IPS DF 19.7 (cell line): ENCODE results near the gene DHTKD1.
"Not testable (repeated sequence)": the region's sequence is repeated elsewhere in the genome, so short reads cannot be mapped to it uniquely, and the experiment has no call there.

ENCODE experiments used
- DNase-seq: peaks from one replicate; pipeline ENCODE4 v3.0.0-alpha.2; 2013; ENCODE audit warnings: low read depth, low spot score

Gene DHTKD1

DNA sequence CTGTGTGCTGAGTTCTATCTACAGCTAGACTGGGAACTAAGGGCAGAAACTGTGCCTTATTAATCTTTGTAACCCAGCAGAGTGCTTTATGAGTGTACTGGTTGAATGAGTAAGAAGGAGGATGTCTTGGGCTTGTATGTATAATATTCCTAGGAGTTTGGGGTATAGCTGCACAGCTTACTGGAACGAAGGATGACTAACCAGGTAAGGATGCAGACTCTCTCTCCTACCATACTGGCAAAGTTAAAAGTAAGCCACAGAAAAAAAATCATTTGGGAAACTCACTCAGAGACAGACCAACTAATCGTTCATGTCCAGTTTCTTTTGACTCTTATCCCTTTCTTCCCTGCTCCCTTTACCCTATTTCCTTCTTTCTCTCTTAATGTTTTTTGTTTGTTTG lies 1.4 kb upstream of the DHTKD1 start:
- DNase-seq, result no peak

DNA sequence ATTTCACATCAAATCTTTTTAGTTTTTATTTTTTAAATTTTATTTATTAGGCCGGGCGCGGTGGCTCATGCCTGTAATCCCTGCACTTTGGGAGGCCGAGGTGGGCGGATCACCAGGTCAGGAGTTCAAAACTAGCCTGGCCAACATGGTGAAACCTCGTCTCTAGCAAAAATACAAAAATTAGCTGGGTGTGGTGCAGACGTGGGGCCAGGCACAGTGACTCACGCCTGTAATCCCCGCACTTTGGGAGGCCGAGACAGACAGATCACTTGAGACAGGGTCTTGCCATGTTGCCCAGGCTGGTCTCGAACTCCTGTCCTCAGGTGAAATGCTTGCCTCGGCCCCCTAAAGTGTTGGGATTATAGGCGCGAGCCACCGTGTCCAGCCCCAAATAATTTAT lies 2.7 kb downstream of the DHTKD1 start:
- DNase-seq, result not testable (repeated sequence)

DNA sequence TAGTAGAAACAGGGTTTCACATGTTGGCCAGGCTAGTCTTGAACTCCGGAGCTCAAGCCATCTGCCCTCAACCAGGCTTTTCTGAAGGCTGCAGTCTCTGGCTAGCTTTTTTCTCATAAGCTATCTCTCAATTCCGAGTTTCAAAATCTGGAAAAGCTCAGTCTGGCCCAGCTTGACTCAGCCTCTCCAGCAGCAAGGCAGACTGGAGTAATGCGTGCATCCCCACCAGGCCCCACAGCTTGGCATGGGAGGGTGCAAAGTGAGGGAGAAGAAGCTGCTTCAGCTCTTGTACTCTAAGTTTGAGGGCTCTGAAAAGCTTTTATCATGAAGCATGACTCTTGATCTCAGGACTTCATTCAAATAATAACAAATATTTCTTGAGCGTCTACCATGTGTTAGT lies 4.8 kb downstream of the DHTKD1 start:
- DNase-seq, result no peak

DNA sequence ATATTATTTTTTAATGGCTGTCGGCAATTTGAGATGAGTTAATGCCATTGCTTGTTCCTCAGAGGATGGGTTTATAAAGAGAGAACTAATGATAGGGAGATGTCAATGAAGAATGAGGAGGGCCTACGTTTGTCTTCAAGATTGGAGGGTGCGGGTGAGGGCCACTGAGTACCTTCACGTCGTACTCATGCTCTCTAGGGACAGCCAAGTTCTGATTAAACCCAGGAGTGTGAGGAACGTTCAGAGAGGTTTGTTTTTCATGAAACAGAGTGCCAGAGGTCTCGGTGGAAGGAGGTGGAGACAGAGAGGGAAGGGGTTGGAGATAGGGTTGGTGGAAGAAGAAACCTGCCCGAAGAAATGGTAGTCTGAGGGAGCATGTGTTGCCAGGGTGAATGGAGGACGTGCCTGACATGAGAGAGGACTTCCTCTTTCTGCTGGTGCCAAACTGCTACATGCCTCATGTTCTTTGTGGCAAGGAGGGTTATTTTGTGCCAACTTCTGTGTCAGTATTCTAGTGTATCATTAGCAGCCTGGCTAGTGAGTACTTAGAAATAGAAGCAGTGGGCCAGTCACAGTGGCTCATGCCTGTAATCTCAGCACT lies 8.9 kb downstream of the DHTKD1 start:
- no peak for DNase-seq

DNA sequence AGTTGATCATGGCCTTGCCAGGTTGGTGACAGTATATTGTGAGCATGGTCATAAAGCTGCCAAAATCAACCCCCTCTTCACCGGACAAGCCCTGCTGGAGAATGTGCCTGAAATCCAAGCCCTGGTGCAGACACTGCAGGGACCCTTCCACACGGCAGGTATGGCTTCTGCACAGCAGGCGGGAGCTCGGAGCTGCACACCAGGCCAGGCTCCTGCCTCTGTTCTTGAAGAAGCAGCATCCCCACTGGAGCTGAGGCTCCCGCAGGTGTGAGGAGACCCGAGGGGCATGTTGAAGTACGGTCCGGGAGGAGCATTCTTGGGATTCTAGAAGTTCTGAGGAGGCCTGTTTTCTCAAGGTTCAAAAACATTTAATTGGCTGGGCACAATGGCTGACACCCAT lies 12.7 kb downstream of the DHTKD1 start:
- DNase-seq, result no peak

DNA sequence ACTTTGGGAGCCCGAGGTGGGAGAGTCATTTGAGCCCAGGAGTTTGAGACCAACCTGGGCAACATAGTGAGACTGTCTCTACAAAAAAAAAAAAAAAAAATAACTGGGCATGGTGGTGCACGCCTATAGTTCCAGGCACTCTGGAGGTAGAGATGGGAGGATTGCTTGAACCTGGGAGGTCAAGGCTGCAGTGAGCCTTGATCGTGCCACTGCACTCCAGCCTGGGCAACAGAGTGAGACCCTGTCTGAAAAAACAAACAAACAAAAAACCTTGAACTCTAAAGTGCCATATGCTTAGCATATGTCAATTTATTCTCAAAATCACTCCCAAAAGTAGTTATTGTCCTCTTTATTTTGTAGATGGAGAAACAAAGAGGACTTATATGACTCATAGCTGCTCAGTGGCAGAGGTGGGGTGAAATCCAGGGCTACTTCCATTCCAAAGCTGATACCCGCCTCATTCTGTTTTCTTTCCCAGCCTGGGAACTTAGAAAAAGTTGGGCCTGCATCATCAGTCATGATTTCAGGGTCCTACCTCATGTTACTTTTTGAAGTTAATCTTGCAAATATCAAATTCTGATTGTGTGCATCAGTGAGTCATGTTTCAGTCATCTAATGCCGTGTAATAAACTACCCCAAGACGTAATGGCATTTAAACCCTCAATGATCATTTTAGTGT lies 13.3 kb downstream of the DHTKD1 start:
- DNase-seq, result no peak

DNA sequence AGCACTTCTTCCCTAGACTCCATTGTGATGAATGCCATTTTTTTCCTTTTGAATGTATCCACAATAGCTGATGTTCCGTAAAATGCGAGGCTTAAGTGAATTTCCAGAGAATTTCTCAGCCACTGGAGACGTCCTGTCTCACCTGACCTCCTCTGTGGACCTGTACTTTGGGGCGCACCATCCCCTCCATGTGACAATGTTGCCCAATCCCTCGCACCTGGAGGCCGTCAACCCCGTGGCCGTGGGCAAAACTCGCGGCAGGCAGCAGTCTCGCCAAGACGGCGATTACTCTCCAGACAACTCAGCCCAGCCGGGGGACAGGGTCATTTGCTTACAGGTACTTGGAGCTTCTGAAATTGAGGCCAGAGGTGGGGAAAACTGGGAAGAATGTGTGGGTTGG lies 20.2 kb downstream of the DHTKD1 start:
- DNase-seq, result no peak

DNA sequence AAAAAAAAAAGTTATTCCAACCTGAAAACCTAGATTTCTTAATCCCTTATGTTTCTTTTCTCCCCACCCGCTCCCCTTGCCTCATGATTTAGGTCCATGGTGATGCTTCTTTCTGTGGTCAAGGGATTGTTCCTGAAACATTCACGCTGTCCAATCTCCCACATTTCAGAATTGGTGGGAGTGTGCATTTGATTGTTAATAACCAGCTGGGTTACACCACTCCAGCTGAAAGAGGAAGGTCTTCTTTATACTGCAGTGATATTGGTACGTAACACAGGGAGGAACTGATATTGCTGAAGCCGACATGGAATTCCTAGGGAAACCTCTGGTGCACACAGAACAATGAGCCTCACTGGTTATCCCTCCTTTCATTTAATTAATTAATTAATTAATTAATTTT lies 22.7 kb downstream of the DHTKD1 start:
- no peak for DNase-seq

DNA sequence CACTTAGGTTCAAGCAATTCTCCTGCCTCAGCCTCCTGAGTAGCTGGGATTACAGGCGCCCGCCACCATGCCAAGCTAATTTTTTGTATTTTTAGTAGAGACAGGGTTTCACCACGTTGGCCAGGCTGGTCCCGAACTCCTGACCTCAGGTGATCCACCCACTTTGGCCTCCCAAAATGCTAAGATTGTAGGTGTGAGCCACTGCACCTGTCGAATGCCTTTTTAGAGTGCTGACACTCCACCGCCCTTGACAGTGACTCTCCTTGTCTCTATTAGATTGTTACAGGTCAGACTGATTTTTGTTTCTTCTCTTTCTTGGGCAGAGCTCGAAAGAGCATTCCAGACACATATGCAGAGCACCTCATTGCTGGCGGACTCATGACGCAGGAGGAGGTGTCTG lies 28.6 kb downstream of the DHTKD1 start:
- DNase-seq, result not testable (repeated sequence)

DNA sequence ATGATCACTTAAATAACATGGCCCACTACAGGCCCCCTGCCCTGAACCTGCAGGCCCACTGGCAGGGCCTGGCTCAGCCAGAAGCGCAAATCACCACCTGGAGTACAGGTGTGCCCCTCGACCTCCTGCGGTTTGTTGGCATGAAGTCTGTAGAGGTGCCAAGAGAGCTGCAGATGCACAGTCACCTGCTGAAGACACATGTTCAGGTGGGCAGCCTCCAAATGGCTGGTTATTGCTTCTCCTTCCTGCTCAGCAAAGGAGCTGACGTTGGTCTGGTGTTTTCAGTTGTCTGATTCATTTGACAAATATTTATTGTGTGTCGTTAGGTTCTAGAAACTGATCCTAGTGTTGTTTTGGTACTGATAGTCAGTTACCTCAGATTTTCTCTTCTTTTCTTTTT lies 29.0 kb downstream of the DHTKD1 start:
- DNase-seq, result no peak

DNA sequence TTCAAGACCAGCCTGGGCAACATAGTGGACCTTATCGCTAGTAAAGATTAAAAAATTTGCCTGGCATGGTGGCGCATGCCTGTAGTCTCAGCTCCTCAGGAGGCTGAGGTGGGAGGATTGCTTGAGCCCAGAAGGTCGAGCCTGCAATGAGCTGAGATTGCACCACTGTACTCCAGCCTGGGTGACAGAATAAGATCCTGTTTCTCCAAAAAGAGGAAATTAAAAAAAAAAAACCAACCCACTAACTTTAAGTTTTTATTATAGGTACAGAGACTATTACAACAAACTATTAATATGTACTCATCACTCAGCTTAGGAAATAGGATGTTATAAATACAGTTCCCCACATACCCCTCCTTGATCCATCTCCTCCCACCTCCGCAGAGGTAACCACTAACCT lies 30.2 kb downstream of the DHTKD1 start:
- DNase-seq, result no peak

DNA sequence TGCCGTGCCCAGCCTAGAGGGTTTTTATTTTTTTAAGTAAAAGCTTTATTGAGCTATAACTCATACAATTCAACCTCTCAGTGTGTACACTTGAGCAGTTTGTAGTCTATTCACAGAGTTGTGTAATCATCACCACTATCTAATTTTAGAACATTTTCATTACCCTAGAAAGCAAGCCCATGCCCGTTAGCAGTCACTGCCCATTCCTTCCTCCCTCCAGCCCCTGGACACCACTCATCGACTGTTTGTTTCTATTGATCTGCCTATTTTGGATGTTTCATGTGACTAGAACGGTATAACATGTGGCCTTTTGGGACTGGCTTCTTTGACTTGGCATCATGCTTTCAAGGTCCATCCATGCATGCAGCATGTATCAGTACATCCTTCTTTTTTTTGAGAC lies 35.0 kb downstream of the DHTKD1 start:
- DNase-seq, result no peak

DNA sequence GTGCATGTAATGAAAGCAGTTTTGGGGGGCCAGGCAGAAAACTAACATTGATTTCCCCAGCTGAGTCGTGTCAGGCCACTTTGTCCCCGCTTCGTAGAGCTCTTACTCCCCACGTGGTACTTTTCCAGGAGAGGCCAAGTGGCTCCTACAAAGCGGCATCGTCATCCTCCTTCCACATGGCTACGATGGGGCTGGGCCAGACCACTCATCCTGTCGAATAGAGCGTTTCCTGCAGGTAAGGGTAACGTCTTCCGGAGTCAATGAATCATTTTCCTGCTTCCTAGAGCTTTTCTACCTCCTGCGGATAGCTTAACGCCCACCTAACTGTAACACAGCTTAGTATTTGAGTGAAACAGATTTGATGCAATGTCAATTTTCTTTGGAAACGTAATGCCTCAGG lies 39.0 kb downstream of the DHTKD1 start:
- no peak for DNase-seq

DNA sequence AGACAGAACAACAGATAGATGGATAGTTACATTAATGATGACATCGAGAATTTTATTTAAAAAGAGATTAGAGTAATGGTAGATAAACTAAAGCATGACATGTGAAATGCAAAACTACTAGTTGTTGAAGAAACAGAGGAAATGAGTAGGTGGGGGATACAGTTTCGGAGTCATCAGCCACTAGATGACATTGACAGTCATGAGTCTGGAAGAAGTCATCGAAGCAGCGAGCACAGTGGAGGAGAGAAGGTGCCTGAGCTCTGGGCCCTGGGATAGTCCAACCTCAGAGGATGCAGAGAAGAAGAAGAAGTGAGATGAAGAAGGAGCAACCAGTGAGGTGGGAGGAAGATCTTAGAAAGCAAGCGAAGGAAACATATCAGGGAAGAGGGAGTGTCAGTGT lies 40.5 kb downstream of the DHTKD1 start:
- DNase-seq, result no peak

DNA sequence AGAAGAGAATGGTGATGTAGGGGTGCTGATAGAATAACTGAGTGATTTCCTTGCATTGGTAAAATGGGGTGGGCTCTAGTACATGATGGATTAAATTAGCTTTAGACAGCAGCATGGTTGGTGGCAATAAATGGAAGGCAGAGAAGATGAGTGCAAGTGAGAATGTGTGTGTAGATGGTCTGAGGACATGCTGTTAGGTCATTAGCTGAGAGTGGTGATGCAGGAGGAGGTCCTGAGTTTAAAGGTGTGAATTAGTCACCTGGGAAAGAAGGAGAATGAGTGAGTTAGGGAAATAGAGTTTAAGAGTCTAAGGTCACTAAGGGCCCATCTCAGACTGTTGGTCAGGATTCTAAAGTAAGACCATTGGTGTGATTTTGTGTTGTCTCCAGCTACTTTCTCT lies 42.8 kb downstream of the DHTKD1 start:
- no peak for DNase-seq

DNA sequence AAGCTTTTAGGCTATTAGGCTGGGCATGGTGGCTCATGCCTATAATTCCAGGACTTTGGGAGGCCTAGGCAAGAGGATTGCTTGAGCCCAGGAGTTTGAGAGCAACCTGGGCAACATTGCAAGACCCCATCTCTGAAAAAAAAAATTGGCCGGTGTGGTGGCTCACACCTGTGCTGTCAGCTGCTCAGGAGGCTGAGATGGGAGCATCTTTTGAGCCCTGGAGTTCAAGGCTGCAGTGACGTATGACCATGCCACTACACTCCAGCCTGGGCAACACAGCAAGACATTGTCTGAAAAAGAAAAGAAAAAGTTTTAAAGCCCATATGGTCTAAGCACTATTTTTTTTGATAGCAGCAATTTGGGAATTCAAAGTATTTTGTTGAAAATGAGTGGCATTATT lies 44.9 kb downstream of the DHTKD1 start:
- DNase-seq, result no peak

DNA sequence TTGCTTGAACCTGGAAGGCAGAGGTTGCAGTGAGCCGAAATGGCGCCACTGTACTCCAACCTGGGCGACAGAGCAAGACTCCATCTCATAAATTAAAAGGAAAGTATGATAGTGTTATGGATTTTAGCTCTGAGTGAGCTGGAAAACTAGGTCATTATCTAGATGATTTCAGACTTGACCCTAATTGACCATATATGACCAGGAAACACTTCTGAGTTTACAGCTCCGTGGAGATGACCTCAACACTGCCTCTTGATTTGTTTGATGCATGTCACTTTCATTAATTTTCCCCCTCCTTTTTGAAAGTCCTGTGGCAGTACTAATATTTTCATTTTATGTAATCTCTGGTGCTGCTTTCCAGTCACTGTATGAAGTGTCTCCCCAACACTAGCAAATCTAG lies 52.9 kb downstream of the DHTKD1 start:
- DNase-seq, result no peak

DNA sequence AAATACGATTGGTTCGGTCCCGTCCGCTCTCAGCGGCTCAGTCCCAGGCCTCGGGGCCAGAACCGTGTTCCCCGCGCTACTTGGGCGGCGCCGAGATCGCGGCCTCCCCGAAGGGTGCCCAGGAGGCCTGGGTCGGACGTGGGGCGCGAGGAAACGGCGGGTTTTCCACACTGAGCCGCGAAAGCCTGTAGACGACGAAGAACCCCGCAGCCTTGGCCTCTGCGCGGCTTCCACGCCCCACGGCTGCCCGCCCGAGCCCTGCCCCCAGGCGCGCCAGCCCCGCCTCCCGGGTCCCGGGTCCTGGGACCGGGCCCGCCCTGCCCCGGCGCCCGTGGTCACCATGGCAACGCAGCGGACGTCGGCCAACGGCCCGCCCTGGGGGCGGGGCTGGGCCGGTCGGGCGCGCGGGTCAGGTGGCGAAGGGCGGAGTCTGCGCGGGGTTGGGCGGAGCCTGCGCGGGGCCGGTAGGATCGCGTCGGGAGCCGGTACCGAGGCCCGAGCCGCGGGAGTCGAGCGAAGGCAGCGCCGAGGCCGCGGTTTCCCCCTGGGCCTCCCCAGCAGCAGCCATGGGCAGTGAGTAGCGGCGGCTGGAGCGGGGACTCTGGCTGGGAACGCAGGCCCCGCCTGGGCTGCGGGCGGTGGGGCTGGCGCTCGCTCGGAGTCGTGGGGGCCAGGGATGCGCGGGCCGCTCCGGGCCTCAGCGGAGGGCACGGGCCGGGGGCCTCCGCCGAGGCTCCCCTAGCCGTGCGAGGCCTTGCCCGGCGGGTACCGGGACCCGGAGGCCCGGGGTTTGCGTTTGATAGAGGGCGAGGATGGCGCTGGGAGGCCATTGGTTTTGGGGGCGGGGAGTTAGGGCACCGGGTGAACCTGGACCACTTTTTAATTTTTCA lies 60.7 kb downstream of the DHTKD1 start, which contains the start of gene SEC61A2:
SEC61A2 (plus strand) TSS at position 456 of the 890 bp plus-strand sequence; CDS start at position 567, 111 bp downstream.
- DNase-seq, result peak; percentile 5

DNA sequence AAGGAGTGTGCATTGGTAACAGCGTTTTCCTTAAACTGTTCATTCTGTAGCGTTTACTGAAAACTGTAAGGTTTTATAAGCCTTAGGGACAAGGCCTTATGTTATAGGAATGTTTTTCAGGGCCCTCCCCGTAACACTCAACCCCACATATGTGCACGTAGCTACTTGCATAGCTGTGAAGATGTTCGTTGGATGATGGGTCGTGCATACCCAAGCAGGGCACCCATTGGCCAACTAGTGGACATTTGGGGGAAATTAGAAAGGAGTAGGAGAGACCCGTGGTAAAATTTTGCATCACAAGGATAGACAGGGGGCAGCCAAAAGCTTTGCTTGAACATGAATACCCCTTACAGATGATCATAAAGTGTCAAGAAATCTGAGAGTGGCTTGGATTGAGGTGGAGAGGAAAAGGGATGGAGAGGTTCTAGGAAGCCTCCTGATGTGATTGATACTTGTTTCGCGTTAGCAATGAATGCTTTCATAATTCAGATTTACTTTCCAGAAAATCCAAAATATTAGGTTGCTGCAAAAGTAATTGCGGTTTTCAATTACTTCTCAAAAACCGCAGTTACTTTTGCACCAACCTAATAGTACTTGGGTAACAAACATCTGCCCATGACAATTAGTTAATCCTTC lies 61.6 kb downstream of the DHTKD1 start:
- peak; percentile 7 for DNase-seq

DNA sequence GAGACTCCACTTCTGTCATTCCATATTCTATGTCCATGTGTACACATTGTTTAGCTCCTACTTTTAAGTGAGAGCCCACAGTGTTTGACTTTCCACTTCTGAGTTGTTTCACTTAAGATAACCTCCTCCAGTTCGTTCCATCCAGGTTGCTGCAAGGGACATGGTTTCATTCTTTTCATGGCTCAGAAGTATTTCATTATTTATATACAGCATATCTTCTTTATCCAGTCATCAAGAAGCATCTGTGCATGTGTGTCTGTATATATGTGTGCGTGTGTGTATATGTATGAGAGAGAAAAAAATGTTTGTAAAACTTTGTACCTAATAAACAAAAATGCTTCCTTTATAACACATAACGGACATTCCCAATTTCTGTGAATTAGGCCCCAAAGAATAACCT lies 66.9 kb downstream of the DHTKD1 start:
- no peak for DNase-seq

DNA sequence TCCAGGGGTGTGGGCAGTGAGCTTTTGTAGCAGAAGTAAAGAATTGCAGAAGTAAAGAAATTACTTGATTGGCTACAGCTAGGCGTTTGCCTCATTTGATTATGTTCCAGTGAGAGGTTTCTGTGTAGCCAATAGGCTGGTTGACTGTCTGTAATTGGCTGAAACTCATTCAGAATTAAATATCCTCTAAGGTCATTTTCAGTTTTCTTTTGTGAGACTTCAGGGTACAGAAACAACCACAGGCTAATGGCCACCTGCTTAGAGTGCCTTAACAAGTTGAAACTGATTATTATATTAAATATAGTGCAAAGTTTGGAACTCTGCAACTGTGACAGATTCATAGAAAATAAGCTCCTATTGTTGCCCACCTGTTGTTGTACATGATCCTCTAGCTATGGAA lies 71.3 kb downstream of the DHTKD1 start:
- no peak for DNase-seq

DNA sequence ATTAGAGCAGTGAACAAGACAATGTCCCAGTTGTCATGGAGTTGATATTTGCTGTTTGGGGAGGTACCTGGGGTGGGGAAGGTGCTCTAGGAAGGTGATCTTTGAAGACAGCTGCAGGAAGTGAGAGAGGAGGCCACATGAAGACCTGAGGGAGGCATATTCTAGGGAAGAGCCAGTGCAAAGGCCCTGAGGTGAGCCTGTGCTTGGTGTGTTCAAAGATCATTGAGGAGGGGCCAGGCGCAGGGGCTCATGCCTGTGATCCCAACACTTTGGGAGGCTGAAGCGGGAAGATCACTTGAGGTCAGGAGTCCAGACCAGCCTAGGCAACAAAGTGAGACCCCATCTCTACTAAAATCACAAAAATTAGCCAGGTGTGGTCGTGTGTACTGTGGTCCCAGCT lies 75.8 kb downstream of the DHTKD1 start:
- no peak for DNase-seq
